ENCODE results near the gene UBE2V1.

GRCh38 chr20:50097843-50098242, 15.1 kb downstream of the UBE2V1 start:
- no peak for TF ChIP-seq POLR2AphosphoS5 (IDR thresholded peaks at IDR 0.05; ENCODE audit: low read depth, low read length)
- TF ChIP-seq TAF1 (IDR thresholded peaks at IDR 0.05; ENCODE audit: borderline replicate concordance, low read depth, low read length), result no peak
- TF ChIP-seq POLR2A (IDR thresholded peaks at IDR 0.05; ENCODE audit: low read depth, low read length), result no peak
